NT2/D1 (cell line): Measurements from ENCODE around the gene RBMXL2.

Experiments used
- YY1 ChIP-seq: IDR thresholded peaks from 2 replicates; pipeline ENCODE4 v1.6.1; 2011; ENCODE audit not compliant: insufficient read length, insufficient read depth
- ZNF274 ChIP-seq: IDR thresholded peaks from 2 replicates; pipeline ENCODE4 v1.6.1; 2011; ENCODE audit warnings: mild to moderate bottlenecking, low read depth, low read length

DNA sequence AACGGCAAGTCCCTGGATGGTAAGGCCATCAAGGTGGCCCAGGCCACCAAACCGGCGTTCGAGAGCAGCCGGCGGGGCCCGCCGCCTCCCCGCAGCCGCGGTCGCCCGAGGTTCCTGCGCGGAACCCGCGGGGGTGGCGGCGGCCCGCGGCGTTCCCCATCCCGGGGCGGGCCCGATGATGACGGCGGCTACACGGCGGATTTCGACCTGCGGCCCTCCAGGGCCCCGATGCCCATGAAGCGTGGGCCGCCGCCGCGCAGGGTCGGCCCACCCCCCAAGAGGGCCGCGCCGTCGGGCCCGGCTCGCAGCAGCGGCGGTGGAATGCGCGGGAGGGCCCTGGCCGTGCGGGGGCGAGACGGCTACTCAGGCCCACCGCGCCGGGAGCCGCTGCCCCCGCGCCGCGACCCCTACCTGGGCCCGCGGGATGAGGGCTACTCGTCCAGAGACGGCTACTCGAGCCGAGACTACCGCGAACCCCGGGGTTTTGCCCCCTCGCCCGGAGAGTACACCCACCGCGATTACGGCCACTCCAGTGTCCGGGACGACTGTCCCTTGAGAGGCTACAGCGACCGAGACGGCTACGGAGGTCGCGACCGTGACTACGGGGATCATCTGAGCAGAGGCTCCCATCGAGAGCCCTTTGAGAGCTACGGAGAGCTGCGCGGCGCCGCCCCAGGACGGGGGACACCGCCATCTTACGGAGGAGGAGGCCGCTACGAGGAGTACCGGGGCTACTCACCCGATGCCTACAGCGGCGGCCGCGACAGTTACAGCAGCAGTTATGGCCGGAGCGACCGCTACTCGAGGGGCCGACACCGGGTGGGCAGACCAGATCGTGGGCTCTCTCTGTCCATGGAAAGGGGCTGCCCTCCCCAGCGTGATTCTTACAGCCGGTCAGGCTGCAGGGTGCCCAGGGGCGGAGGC, 792 bp downstream of the RBMXL2 start:
- no peak for TF ChIP-seq ZNF274
- no peak for TF ChIP-seq YY1
